HepG2 (cell line): ENCODE data around the gene PPFIA3. TPM values are rescaled to one million over a fixed set of nuclear protein-coding genes. Genes with fewer than 3 reads are reported as not detected.

ENCODE experiments used
- ARID3A ChIP-seq: IDR thresholded peaks from 2 replicates; pipeline ENCODE4 v1.6.1; 2012; ENCODE audit warnings: low read depth, low read length, improper control_type of control experiment
- ARID5B ChIP-seq: IDR thresholded peaks from 2 replicates; pipeline ENCODE4 v1.4.0; 2020; ENCODE audit warnings: mild to moderate bottlenecking, missing genetic modification reagents
- HMGXB4 ChIP-seq, 2 experiments: sonication (generic) in 1 of 2; formaldehyde crosslinking in 1 of 2; IDR thresholded peaks; 2 replicates each; pipeline versions ENCODE4 v1.4.0 to v1.6.1; 2018 to 2020; ENCODE audit warnings: missing genetic modification reagents in 2 of 2, borderline replicate concordance in 1 of 2, low read depth in 1 of 2, mild to moderate bottlenecking in 1 of 2, missing biosample characterization in 1 of 2
- HOXD1 ChIP-seq: sonication (generic); formaldehyde crosslinking; IDR thresholded peaks from 2 replicates; pipeline ENCODE4 v1.5.0; 2020; ENCODE audit warnings: missing genetic modification reagents
- MAX ChIP-seq: IDR thresholded peaks from 2 replicates; pipeline ENCODE4 v1.6.1; 2012; ENCODE audit warnings: inconsistent platforms
- PTBP1 ChIP-seq: fragments of 200-400 bp; formaldehyde crosslinking; IDR thresholded peaks from 2 replicates; pipeline ENCODE4 v1.6.1; 2018; ENCODE audit warnings: low read length, low read depth; ENCODE audit not compliant: poor library complexity, severe bottlenecking
- RAD21 ChIP-seq: fragments of 450-650 bp; formaldehyde crosslinking; IDR thresholded peaks from 2 replicates; pipeline ENCODE4 v1.5.0; 2020; ENCODE audit warnings: mild to moderate bottlenecking
- RARG ChIP-seq: sonication (generic); formaldehyde crosslinking; IDR thresholded peaks from 2 replicates; pipeline ENCODE4 v1.4.0; 2020; ENCODE audit warnings: low read depth, mild to moderate bottlenecking, missing genetic modification reagents
- RBAK ChIP-seq: sonication (generic); formaldehyde crosslinking; IDR thresholded peaks from 2 replicates; pipeline ENCODE4 v1.5.1; 2020; ENCODE audit warnings: mild to moderate bottlenecking, missing genetic modification reagents
- SOX6 ChIP-seq, 2 experiments: fragments of 450-650 bp in 1 of 2; sonication (generic) in 1 of 2; formaldehyde crosslinking in 1 of 2; IDR thresholded peaks; 2 replicates each; pipeline versions ENCODE4 v1.4.0 to v1.6.1; 2017 to 2020; ENCODE audit warnings: antibody characterized with exemption in 1 of 2, mild to moderate bottlenecking in 1 of 2, missing genetic modification reagents in 1 of 2
- SP2 ChIP-seq: sonication (generic); formaldehyde crosslinking; IDR thresholded peaks from 2 replicates; pipeline ENCODE4 v1.5.1; 2020; ENCODE audit warnings: mild to moderate bottlenecking, missing genetic modification reagents
- STAG1 ChIP-seq: sonication (generic); formaldehyde crosslinking; IDR thresholded peaks from 2 replicates; pipeline ENCODE4 v1.4.0; 2020; ENCODE audit warnings: missing genetic modification reagents
- XRCC5 ChIP-seq: fragments of 200-400 bp; formaldehyde crosslinking; optimal IDR thresholded peaks from 2 replicates; pipeline ENCODE3; 2017; ENCODE audit warnings: mild to moderate bottlenecking, low read length
- ZMAT3 ChIP-seq: sonication (generic); formaldehyde crosslinking; conservative IDR thresholded peaks from 2 replicates; pipeline ENCODE4 v1.7.0; 2021; ENCODE audit warnings: missing genetic modification reagents
- ZNF264 ChIP-seq: sonication (generic); formaldehyde crosslinking; IDR thresholded peaks from 2 replicates; pipeline ENCODE4 v1.4.0; 2020; ENCODE audit warnings: missing genetic modification reagents
- ZNF414 ChIP-seq: sonication (generic); formaldehyde crosslinking; IDR thresholded peaks from 2 replicates; pipeline ENCODE4 v1.5.0; 2020; ENCODE audit warnings: missing genetic modification reagents
- ZNF7 ChIP-seq: IDR thresholded peaks from 2 replicates; pipeline ENCODE4 v1.6.1; 2016; ENCODE audit warnings: missing biosample characterization, missing genetic modification reagents
- ZSCAN9 ChIP-seq: IDR thresholded peaks from 2 replicates; pipeline ENCODE4 v1.6.1; 2016; ENCODE audit warnings: borderline replicate concordance
- ZUFSP ChIP-seq: sonication (generic); formaldehyde crosslinking; IDR thresholded peaks from 2 replicates; pipeline ENCODE4 v1.9.0; 2021; ENCODE audit warnings: missing genetic modification reagents, mild to moderate bottlenecking, borderline replicate concordance
- polyA plus RNA-seq, 8 experiments: library from polyadenylated mRNA; depleted of rRNA in 3 of 8; stranded (reverse) in 7 of 8; unstranded in 1 of 8; fragments of >200 nt; fragmentation: Illumina TruSeq in 4 of 8; extraction: Trizol in 4 of 8; gene quantifications; 2 replicates each; pipeline versions ENCODE4 v1.2.1 to v1.2.3, GENCODE V29; 2011 to 2016; ENCODE audit warnings: low read depth in 4 of 8, missing spikeins in 1 of 8, mixed read lengths in 1 of 8; ENCODE audit not compliant: insufficient read depth in 1 of 8
- total RNA-seq, 5 experiments: library from RNA; depleted of rRNA; stranded (reverse); fragments of >200 nt; fragmentation: Illumina TruSeq; extraction: Trizol; gene quantifications; 2 replicates each; pipeline ENCODE4 v1.2.3, GENCODE V29; 2016; ENCODE audit warnings: low read depth in 1 of 5

Gene PPFIA3
- total and polyA plus RNA-seq, 2 of the 13 experiments (the other 11 are each of a cell fraction or from before 2014, with no cell fraction given) = 6.7 to 8.6 TPM

- no peak for TF ChIP-seq ARID5B
- TF ChIP-seq RBAK = no peak
- TF ChIP-seq ZNF414 (CRISPR knock-in tag) = no peak
- 0 out of 4 replicates have a peak, but pooled peaks of 1 of the 2 experiments have one; percentile 32 for TF ChIP-seq HMGXB4 (CRISPR knock-in tag; IDR thresholded peaks at IDR 0.05; ENCODE audit: borderline replicate concordance in 1 of 2, low read depth in 1 of 2)
- no peak for TF ChIP-seq SP2 (CRISPR knock-in tag)
- TF ChIP-seq MAX = no peak
- no peak for TF ChIP-seq ZSCAN9 (CRISPR knock-in tag)
- TF ChIP-seq ZMAT3 = no peak
- TF ChIP-seq ZUFSP (CRISPR knock-in tag) = no peak
- TF ChIP-seq ARID3A = no peak
- TF ChIP-seq HOXD1 = no peak
- no peak for TF ChIP-seq SOX6 (IDR thresholded peaks at IDR 0.05)
- TF ChIP-seq SOX6 (CRISPR knock-in tag; IDR thresholded peaks at IDR 0.05) = no peak
- TF ChIP-seq ZNF264 = no peak
- no peak for TF ChIP-seq ZNF7 (CRISPR knock-in tag)
- peak; percentile 75 for TF ChIP-seq XRCC5
- TF ChIP-seq PTBP1 = no peak
- TF ChIP-seq STAG1 (CRISPR knock-in tag) = peak; percentile 90
- TF ChIP-seq RARG (CRISPR knock-in tag) = no peak
- TF ChIP-seq RAD21 (CRISPR knock-in tag) = peak; percentile 74
Observed at GRCh38 chr19:49097453-49098288, 21.7 kb upstream of the PPFIA3 start (continued).
